CD14-positive monocyte (primary cell): ENCODE measurements around the gene ALDOB. TPM values are rescaled to one million over a fixed set of nuclear protein-coding genes. Genes with fewer than 3 reads are reported as not detected.

Experiments
- DNase-seq, 3 donors: peaks; one replicate each; pipeline ENCODE4 v3.0.0-alpha.2; 2011 to 2022
- H2AFZ ChIP-seq: 2 replicates; pipeline ENCODE4 v1.6.0; 2012; ENCODE audit warnings: mild to moderate bottlenecking, low read depth, low read length, inconsistent platforms; ENCODE audit not compliant: insufficient read depth, poor library complexity, severe bottlenecking
- H3K27ac ChIP-seq, 2 donors: 1 replicate in 1 of 2; 2 replicates in 1 of 2; pipeline ENCODE4 v1.5.1; 2012 to 2013; ENCODE audit warnings: low read length in 2 of 2, control low read depth in 1 of 2, inconsistent platforms in 1 of 2, low read depth in 1 of 2, mild to moderate bottlenecking in 1 of 2
- H3K27me3 ChIP-seq, 2 donors: one replicate each; pipeline versions ENCODE4 v1.6.0 to v1.6.1; 2011 to 2013; ENCODE audit warnings: low read length in 2 of 2; ENCODE audit not compliant: control insufficient read depth in 2 of 2, insufficient read depth in 2 of 2
- H3K36me3 ChIP-seq, 2 donors: replicated peaks in 1 of 2; 1 replicate in 1 of 2; 2 replicates in 1 of 2; pipeline versions ENCODE4 v1.5.1 to v1.6.1; 2012 to 2013; ENCODE audit warnings: low read length in 2 of 2, control low read depth in 1 of 2, inconsistent platforms in 1 of 2, mild to moderate bottlenecking in 1 of 2; ENCODE audit not compliant: insufficient read depth in 2 of 2, control insufficient read depth in 1 of 2
- H3K4me1 ChIP-seq, 2 donors: 1 replicate in 1 of 2; 2 replicates in 1 of 2; pipeline versions ENCODE4 v1.5.1 to v1.6.1; 2012 to 2013; ENCODE audit warnings: low read length in 2 of 2, control low read depth in 1 of 2, inconsistent platforms in 1 of 2, mild to moderate bottlenecking in 1 of 2, moderate library complexity in 1 of 2; ENCODE audit not compliant: insufficient read depth in 2 of 2, control insufficient read depth in 1 of 2
- H3K4me2 ChIP-seq: replicated peaks from 2 replicates; pipeline ENCODE3; 2012; ENCODE audit warnings: low read length, moderate library complexity, mild to moderate bottlenecking; ENCODE audit not compliant: poor library complexity, severe bottlenecking; ENCODE audit errors: extremely low read depth
- H3K4me3 ChIP-seq, 3 experiments: fragments of 200-600 bp in 1 of 3; sonication (generic) in 1 of 3; replicated peaks in 1 of 3; 1 replicate in 2 of 3; 2 replicates in 1 of 3; pipeline ENCODE4 v1.5.1; 2011 to 2013; ENCODE audit warnings: low read length in 3 of 3, mild to moderate bottlenecking in 3 of 3, control low read depth in 2 of 3, low read depth in 2 of 3, inconsistent platforms in 1 of 3, moderate library complexity in 1 of 3
- H3K79me2 ChIP-seq: 2 replicates; pipeline ENCODE4 v1.6.0; 2012; ENCODE audit warnings: mild to moderate bottlenecking, control low read depth, inconsistent platforms, low read length, moderate library complexity; ENCODE audit not compliant: insufficient read depth
- H3K9ac ChIP-seq: 2 replicates; pipeline ENCODE4 v1.6.0; 2017; ENCODE audit warnings: low read length, mild to moderate bottlenecking; ENCODE audit not compliant: insufficient read depth, poor library complexity, severe bottlenecking
- H3K9me3 ChIP-seq, 2 donors: replicated peaks in 1 of 2; 1 replicate in 1 of 2; 2 replicates in 1 of 2; pipeline versions ENCODE4 v1.5.1 to v1.6.1; 2012 to 2013; ENCODE audit warnings: low read length in 2 of 2, control low read depth in 1 of 2; ENCODE audit not compliant: control insufficient read depth in 1 of 2, insufficient read depth in 1 of 2
- H4K20me1 ChIP-seq: 2 replicates; pipeline ENCODE4 v1.6.0; 2012; ENCODE audit warnings: mild to moderate bottlenecking, low read length, control low read depth, moderate library complexity; ENCODE audit not compliant: insufficient read depth
- H3K27ac Mint-ChIP-seq, 7 donors: one replicate each; pipeline ENCODE4 v1.8.0; 2020; ENCODE audit warnings: mild to moderate bottlenecking in 7 of 7, mixed read lengths in 7 of 7, moderate library complexity in 6 of 7, inconsistent platforms in 2 of 7
- H3K27me3 Mint-ChIP-seq, 3 donors: one replicate each; pipeline ENCODE4 v1.8.0; 2021 to 2022; ENCODE audit warnings: low read depth in 3 of 3, mild to moderate bottlenecking in 3 of 3, mixed read lengths in 3 of 3, moderate library complexity in 3 of 3, inconsistent platforms in 1 of 3
- H3K36me3 Mint-ChIP-seq, 2 donors: one replicate each; pipeline ENCODE4 v1.8.0; 2020; ENCODE audit warnings: mixed read lengths in 2 of 2, inconsistent platforms in 1 of 2, mild to moderate bottlenecking in 1 of 2
- H3K4me1 Mint-ChIP-seq: one replicate; pipeline ENCODE4 v1.8.0; 2020; ENCODE audit warnings: mild to moderate bottlenecking, mixed read lengths
- H3K4me3 Mint-ChIP-seq, 2 donors: one replicate each; pipeline ENCODE4 v1.8.0; 2020; ENCODE audit warnings: mild to moderate bottlenecking in 2 of 2, mixed read lengths in 2 of 2, moderate library complexity in 1 of 2
- H3K9me3 Mint-ChIP-seq, 7 donors: one replicate each; pipeline ENCODE4 v1.8.0; 2020 to 2022; ENCODE audit warnings: mixed read lengths in 7 of 7, mild to moderate bottlenecking in 6 of 7, moderate library complexity in 6 of 7, inconsistent platforms in 2 of 7
- CTCF ChIP-seq: fragments of 200-600 bp; IDR thresholded peaks from one replicate; pipeline ENCODE4 v1.8.0; 2022; ENCODE audit warnings: antibody characterized with exemption, mild to moderate bottlenecking
- WGBS: methylation state at CpG from one replicate; pipeline ENCODE4 v1.1.5; 2013; ENCODE audit warnings: missing lambda C conversion rate; ENCODE audit not compliant: insufficient coverage; 5-methylcytosine and 5-hydroxymethylcytosine counted together
- intact Hi-C, 2 donors: fragments of 100-400 bp; cut with micrococcal nuclease; formaldehyde crosslinking; loops; one replicate each; pipeline versions ENCODE4 v1.15.0 to v1.15.1; 2023
- polyA plus RNA-seq, 3 donors: library from polyadenylated mRNA; depleted of rRNA in 1 of 3; unstranded in 2 of 3; stranded (reverse) in 1 of 3; fragments of 300-500 nt in 2 of 3; fragments of >200 nt in 1 of 3; fragmentation: Illumina TruSeq in 2 of 3; gene quantifications; 1 replicate in 2 of 3; 2 replicates in 1 of 3; pipeline ENCODE4 v1.2.3, GENCODE V29; 2012 to 2021

Gene ALDOB
- polyA plus RNA-seq, 3 donors = not detected

DNA sequence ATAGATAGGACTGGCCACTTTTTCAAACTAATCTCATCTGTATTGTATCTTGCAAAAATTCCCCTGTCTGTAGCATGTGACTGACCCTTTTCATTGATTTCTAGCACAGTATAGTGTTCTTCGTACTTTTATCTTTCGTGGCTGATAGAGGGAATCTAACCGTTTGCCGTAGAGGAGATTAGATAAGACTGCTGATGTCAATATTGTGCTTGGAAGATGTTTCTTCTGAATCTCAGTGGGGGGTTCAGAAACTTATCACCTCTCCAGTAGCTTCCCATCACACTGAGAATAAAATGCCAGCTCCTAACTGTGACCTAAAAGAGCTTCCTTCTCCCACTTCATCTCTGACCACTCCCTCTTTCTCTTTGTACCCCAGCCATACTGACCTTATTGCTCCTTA lies 25.4 kb upstream of the ALDOB start:
- H3K36me3 Mint-ChIP-seq = no peaks in the 10 kb centered on the region
- Histone ChIP-seq H3K79me2 (no peaks in the 10 kb centered on the region), H4K20me1 (no peaks in the 10 kb centered on the region), H3K4me1 (no peaks in the 10 kb centered on the region), H3K9ac (no peak overlapping the region), H3K27me3 (no peaks in the 10 kb centered on the region), H3K36me3 (no peaks in the 10 kb centered on the region), H3K9me3 (no peaks in the 10 kb centered on the region), H3K27ac (no peak overlapping the region), H3K4me2 (no peak overlapping the region), H3K4me3 (no peak overlapping the region), H2AFZ (no peak overlapping the region)
- H3K4me3 Mint-ChIP-seq = no peak overlapping the region
- H3K27ac Mint-ChIP-seq = no peak overlapping the region
- peaks cover 5% of the 10 kb centered on the region for H3K4me1 Mint-ChIP-seq
- intact Hi-C loops = loop anchor here (5.0 to 10.0 kb wide), 2 partner anchors 64 to 66 kb away; no protein-coding TSS in a partner anchor
- TF ChIP-seq CTCF = no peak
- 100% methylated on average over 2 of the region's 4 CpGs for WGBS
- no peaks in the 10 kb centered on the region for H3K9me3 Mint-ChIP-seq
- peaks cover 2 to 10% (median 5%) of the 10 kb centered on the region in 3 donors for H3K27me3 Mint-ChIP-seq
- no peak for DNase-seq

DNA sequence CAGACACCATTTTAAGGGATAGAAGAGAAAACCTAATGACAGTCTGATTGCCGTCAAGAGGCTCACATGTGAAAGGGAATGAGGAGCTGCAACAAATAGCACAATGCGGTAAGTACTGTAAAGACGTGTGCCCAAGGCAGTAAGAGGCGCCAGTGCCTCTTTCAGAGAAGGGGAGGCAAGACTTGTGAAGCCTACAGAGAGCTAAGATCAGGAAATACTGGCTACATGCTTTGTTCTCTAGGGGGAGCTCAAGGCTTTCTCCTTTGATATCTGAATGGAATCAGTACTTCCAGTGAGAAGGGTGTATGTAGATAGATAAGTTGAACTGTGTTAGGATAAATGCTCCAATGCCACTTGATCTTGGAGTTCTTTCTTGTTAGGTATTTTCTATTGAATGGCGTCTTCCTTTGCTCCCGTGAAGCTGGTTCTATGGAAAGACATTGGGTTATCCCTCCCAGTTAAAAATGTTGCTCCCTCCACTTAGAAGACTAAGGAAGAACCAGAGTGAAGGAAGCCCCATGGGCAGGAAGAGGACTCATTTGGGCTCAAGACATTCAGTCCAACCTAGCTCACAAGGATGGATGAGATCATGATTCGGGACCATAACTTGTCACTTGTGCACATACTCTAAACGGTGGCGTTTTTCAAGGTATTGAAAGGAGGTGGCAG lies 23.5 kb upstream of the ALDOB start:
- H3K27me3 Mint-ChIP-seq = peaks cover 4 to 14% (median 5%) of the 10 kb centered on the region in 3 donors
- no peak overlapping the region for H3K4me2 ChIP-seq
- no peaks in the 10 kb centered on the region for H3K9me3 Mint-ChIP-seq

More for the DNA sequence above, 23.5 kb upstream of the ALDOB start:
- DNase-seq = peak; percentile 5 to 16 (median 15)
- intact Hi-C loops = no loop called here
- no peaks in the 10 kb centered on the region for H3K36me3 Mint-ChIP-seq
- H3K27ac Mint-ChIP-seq = no peak overlapping the region
- Histone ChIP-seq H3K4me1 (no peaks in the 10 kb centered on the region), H4K20me1 (no peaks in the 10 kb centered on the region), H3K4me3 (no peak overlapping the region), H3K9ac (no peak overlapping the region), H2AFZ (no peak overlapping the region), H3K79me2 (no peaks in the 10 kb centered on the region), H3K36me3 (no peaks in the 10 kb centered on the region), H3K27me3 (no peaks in the 10 kb centered on the region), H3K27ac (no peak overlapping the region), H3K9me3 (no peaks in the 10 kb centered on the region)
- peak; percentile 58 for TF ChIP-seq CTCF
- no peak overlapping the region for H3K4me3 Mint-ChIP-seq
- WGBS = 11% methylated on average over 4 of the region's 9 CpGs
- no peaks in the 10 kb centered on the region for H3K4me1 Mint-ChIP-seq
